HG02970 (cell line): Measurements from ENCODE around the gene TNFRSF4.
"Not testable (repeated sequence)": the region's sequence is repeated elsewhere in the genome, so short reads cannot be mapped to it uniquely, and the experiment has no call there.

Experiments used
- ATAC-seq: cut with Tn5 transposase; IDR thresholded peaks from one replicate; pipeline ENCODE4 v1.9.1; 2021; ENCODE audit warnings: mild to moderate bottlenecking, moderate library complexity, moderate number of reproducible peaks; ENCODE audit not compliant: unreplicated experiment, low FRiP score

Gene TNFRSF4

DNA sequence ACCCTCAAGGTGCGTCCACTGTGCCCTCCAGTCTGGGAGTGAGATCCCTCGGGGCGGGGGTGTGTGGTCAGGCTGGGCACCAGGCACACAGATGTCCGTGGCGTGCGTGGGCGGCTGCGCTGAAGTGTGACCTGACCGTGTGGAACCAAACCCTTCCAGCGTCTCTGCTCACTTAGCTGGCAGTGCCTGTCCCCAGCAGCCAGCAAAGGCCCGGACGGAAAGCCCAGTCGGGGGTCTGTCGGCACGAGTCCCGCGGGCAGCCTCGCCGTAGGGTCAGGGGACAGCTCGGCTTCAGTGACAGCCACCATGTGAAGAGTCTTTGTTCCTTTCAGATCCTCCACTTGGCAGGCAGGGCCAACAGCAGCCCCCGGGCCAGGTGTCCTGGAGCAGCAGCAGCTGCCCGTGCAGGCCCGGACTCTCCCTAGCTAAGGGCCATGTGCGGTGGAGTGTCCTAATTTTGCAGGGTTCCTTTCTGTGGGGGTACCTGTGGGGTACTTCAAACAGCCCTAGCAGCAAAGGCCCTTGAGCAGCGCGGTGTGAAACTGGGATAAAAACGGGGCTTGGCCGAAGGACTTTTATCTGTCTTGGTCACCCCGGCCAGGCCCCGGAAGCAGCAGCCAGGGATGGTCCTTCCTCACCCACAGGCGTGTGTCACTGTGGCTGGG lies 28.7 kb downstream of the TNFRSF4 start:
- no peak for ATAC-seq

DNA sequence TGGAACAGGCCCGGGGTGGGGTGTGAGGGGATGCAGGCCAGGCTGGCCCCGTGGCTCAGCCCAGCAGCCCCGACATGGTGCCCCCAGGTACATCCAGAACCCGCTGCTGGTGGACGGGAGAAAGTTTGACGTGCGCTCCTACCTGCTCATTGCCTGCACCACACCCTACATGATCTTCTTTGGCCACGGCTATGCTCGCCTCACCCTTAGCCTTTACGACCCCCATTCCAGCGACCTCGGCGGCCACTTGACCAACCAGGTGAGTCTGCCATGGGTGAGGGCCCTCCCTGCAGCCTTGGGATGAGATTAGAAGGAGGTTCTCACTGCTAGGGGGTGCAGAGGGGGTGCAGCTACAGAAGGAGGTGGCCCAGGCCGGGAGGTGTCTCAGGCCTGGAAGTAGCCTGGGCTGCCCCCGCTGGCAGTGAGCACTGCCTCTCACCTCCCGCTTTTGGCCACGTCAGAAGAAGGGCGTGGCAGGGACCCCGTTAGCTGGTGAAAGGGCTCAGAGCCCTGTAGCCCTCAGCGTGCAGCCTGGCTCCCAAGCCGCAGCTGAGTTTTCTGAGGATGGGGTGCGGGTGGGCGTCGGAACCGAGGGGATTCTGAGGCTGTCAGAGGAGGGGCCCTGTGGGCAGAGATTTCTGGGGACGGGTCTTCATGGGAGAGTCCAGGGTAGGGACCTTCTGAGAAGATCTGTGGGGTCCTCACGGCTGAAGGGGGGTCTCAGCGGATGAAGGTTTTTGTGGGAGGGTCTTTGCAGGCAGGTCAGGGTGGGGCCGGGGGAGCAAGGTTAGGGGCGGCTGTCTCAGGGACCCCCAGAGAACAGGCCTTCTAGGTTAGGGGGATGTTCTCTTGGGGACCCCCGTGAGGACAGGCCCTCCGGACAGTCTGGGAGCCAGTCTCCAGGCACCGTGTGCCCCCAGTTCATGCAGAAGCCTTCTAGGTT lies 29.8 kb downstream of the TNFRSF4 start:
- ATAC-seq = no peak

- no peak for ATAC-seq
Observed at GRCh38 chr1:1183221-1183747, 30.7 kb downstream of the TNFRSF4 start.

DNA sequence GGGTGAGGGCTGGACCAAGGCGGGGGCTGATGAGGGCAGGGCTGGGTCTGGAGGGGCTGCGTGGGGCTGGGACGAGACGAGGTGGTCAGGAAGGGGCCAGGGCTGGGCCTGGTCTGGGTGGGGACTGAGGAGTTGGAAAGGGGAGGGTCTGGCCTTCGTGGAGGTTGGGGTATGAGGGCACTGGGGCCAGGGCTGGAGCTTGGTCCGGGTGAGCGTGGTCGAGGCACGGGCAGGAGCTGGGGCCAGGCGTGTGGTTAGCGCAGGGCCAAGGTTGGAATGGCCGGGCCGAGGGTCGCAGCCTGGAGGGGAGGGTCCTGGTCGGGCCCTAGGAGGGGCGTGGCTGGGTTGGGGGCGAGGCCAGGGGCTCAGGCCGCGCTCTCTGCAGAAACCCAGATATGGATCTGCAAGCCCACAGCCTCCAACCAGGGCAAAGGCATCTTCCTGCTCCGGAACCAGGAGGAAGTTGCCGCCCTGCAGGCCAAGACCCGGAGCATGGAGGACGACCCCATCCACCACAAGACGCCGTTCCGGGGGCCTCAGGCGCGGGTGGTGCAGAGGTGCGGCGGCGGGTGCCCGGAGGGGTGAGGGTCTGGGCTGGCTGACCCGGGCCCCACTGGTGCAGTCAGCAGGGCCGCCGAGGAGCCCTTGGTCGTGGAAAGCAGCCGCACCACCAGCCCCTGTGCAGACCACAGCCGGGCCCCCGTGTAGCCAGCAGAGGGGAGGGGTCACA lies 31.3 kb downstream of the TNFRSF4 start:
- no peak for ATAC-seq

DNA sequence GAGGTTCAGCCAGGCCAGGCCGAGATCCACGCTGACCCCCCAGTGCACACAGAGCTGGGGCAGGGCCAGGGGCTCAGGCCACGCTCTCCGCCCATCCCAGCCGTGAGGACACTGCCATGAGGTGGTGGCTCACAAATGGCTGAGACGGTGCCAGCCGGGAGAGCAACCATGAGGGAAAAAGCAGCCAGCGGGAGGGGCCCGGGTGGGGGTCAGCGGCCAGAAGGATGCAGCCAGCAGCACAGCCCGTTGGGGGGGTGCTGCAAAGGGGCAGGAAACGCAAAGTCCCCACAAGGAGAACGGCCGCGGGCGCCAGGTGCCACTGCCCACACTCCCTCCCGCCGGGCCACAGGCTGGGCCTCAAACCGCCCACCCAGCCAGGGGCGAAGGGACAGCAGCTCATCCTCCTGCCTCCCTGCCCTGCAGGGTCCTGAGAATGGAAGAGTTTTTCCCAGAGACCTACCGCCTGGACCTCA lies 32.0 kb downstream of the TNFRSF4 start:
- ATAC-seq = no peak

GRCh38 chr1:1181129-1181937 lies 32.6 kb downstream of the TNFRSF4 start:
- no peak for ATAC-seq

DNA sequence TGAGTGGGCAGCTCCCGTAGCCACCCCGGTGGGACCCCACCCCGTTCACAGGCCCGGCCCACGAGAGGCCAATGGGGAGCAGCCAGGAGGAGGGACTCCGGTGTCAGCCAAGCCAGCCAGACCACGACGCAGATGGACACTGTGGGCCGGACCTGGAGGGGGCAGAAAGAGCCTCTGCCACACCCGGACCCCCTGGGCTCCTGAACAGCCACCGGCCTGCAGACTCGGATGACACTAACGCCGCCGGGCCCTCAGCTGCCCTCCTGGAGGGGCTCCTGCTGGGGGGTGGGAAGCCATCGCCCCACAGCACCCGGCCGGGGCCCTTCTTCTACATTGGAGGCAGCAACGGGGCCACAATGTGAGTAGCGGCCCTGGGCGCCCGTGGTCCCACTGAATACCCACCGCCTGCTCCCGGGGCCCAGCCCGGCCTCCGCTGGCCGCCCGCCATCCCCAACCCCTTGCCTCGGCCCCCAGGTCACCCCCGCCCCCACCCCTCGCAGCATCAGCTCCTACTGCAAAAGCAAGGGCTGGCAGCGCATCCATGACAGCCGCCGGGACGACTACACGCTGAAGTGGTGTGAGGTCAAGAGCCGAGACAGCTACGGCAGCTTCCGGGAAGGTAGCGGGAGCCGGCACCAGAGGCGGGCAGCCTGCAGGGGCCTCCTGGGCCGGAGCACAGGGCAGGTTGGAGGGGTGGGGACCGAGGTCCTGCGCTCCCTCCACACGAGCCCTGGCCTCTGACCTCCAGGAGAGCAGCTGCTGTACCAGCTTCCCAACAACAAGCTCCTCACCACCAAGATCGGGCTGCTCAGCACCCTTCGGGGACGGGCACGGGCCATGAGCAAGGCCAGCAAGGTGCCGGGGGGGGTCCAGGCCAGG lies 33.7 kb downstream of the TNFRSF4 start:
- no peak for ATAC-seq

DNA sequence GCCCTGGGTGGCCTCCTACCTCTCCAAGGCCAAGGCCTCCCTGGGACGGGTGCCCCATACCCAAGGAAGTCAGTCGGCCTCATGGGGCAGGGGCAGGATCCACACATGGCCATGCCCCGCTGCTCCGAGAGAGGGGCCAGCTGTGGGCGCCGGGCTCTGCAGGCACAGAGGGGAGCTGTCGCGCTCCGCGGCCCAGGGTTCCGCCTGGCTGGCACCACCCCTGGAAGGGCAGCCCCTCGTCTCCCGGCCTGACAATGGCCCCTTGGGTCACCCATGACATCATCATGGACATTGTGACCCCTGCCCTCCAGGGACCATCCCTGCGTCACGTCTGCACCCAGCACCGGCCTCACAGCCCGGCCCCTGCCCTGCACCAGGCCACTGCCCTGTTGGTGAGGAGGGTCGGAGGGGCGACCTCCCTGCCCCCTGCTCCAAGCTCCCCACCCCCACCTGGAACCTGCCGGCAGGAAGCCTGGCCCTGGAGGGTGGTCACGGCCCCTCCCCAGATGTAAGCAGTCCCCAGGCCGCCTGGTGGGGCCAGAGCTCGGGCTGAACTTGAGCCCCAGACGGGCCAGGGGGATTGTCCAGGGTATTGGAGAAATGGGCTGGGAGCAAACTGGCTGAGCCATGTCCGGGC lies 34.5 kb downstream of the TNFRSF4 start:
- ATAC-seq = no peak

- no peak for ATAC-seq
Observed at GRCh38 chr1:1178794-1179331, 35.1 kb downstream of the TNFRSF4 start.

GRCh38 chr1:1177452-1178206 lies 36.3 kb downstream of the TNFRSF4 start:
- ATAC-seq = no peak

GRCh38 chr1:1176931-1177330 lies 37.0 kb downstream of the TNFRSF4 start:
- ATAC-seq = no peak

- not testable (repeated sequence) for ATAC-seq
Observed at GRCh38 chr1:1176063-1176761, 37.7 kb downstream of the TNFRSF4 start.

- no peak for ATAC-seq
Observed at GRCh38 chr1:1175221-1176062, 38.5 kb downstream of the TNFRSF4 start.

GRCh38 chr1:1173793-1174415 lies 40.0 kb downstream of the TNFRSF4 start, which contains the start of gene TTLL10:
Gene TTLL10 (plus strand): TSS chr1:1173880. CDS start chr1:1179216, 5,336 bp downstream.
- no peak for ATAC-seq

- ATAC-seq = no peak
Observed at GRCh38 chr1:1173061-1173792, 40.7 kb downstream of the TNFRSF4 start.
